OCI-LY7 (cell line): Measurements from ENCODE around the gene CDH23. TPM values are rescaled to one million over a fixed set of nuclear protein-coding genes. Genes with fewer than 3 reads are reported as not detected.

Experiments
- BruUV-seq: library from RNA; stranded (reverse); fragments of 400-500 nt; replicated peaks from 2 replicates; lab custom pipeline; 2021; lab: Mats Ljungman, UMichigan
- CTCF ChIA-PET: fragments of 300-600 bp; sonication (Branson Sonifier 250); formaldehyde crosslinking; loops from one replicate; lab custom pipeline; 2022; ENCODE audit warnings: antibody characterized with exemption; ENCODE audit not compliant: unreplicated experiment; lab: Charles Lee
- POLR2A ChIA-PET: fragments of 300-600 bp; sonication (Branson Sonifier 250); formaldehyde crosslinking; loops from one replicate; lab custom pipeline; 2022; ENCODE audit warnings: antibody characterized with exemption; lab: Charles Lee
- DNase-seq: peaks from one replicate; pipeline ENCODE4 v3.0.0-alpha.2; 2015; ENCODE audit warnings: low spot score
- H2AFZ ChIP-seq: fragments of 200-600 bp; sonication (generic), shearing (Covaris generic); 2 replicates; pipeline ENCODE4 v1.6.1; 2014; ENCODE audit warnings: mild to moderate bottlenecking, antibody characterized with exemption, low read length, moderate library complexity
- H3K27ac ChIP-seq: fragments of 200-600 bp; sonication (generic); 2 replicates; pipeline ENCODE4 v1.5.1; 2014; ENCODE audit warnings: mixed run types, low read depth, mild to moderate bottlenecking, moderate library complexity, low read length, inconsistent platforms; ENCODE audit not compliant: poor library complexity, severe bottlenecking
- H3K36me3 ChIP-seq: fragments of 200-600 bp; sonication (generic); 2 replicates; pipeline ENCODE4 v1.6.1; 2014; ENCODE audit warnings: mild to moderate bottlenecking, antibody characterized with exemption, low read length, moderate library complexity, mixed read lengths; ENCODE audit not compliant: insufficient read depth
- H3K4me1 ChIP-seq: fragments of 200-600 bp; sonication (generic); 2 replicates; pipeline ENCODE4 v1.5.1; 2014; ENCODE audit warnings: mild to moderate bottlenecking, low read length; ENCODE audit not compliant: insufficient read depth, poor library complexity, severe bottlenecking
- H3K4me2 ChIP-seq: fragments of 200-600 bp; sonication (generic); 2 replicates; pipeline ENCODE4 v1.6.1; 2014; ENCODE audit warnings: mild to moderate bottlenecking, low read length
- H3K4me3 ChIP-seq: fragments of 200-600 bp; sonication (generic); 2 replicates; pipeline ENCODE4 v1.5.1; 2014; ENCODE audit warnings: mild to moderate bottlenecking, low read depth, low read length; ENCODE audit not compliant: poor library complexity, severe bottlenecking
- H3K79me2 ChIP-seq: fragments of 200-600 bp; sonication (generic); 2 replicates; pipeline ENCODE4 v1.6.1; 2016; ENCODE audit warnings: low read depth, mild to moderate bottlenecking, low read length, moderate library complexity, mixed read lengths; ENCODE audit not compliant: insufficient read depth
- H3K9me2 ChIP-seq: fragments of 200-600 bp; sonication (generic); 2 replicates; pipeline ENCODE4 v1.6.1; 2016; ENCODE audit warnings: mild to moderate bottlenecking, low read length, mixed read lengths; ENCODE audit not compliant: insufficient read depth
- H3K9me3 ChIP-seq: fragments of 200-600 bp; sonication (generic); 2 replicates; pipeline ENCODE4 v1.6.1; 2014; ENCODE audit warnings: mild to moderate bottlenecking, mixed run types, low read length, mixed read lengths
- H4K20me1 ChIP-seq: fragments of 200-600 bp; sonication (generic); 2 replicates; pipeline ENCODE4 v1.6.1; 2014; ENCODE audit warnings: mild to moderate bottlenecking, antibody characterized with exemption, low read length, moderate library complexity, mixed read lengths; ENCODE audit not compliant: insufficient read depth
- EZH2phosphoT487 ChIP-seq: fragments of 200-600 bp; sonication (generic); IDR thresholded peaks from 2 replicates; pipeline ENCODE4 v1.6.1; 2018; ENCODE audit warnings: low read depth, borderline replicate concordance, mild to moderate bottlenecking, mixed run types, antibody characterized with exemption, low read length, moderate library complexity, mixed read lengths
- intact Hi-C: fragments of 100-400 bp; cut with micrococcal nuclease; formaldehyde crosslinking; loops from one replicate; pipeline ENCODE4 v1.10.0; 2022; ENCODE audit not compliant: unreplicated experiment
- total RNA-seq, 2 experiments: library from RNA; depleted of rRNA in 1 of 2; stranded (reverse); fragments of >200 nt in 1 of 2; shearing (Covaris generic) in 1 of 2; gene quantifications; 2 replicates each; pipeline ENCODE4 v1.2.3, GENCODE V29; 2014 to 2022
- TF ChIP-seq, protein P1 (sequence below): fragments of 200-600 bp; sonication (generic); conservative IDR thresholded peaks from 2 replicates; pipeline ENCODE4 v1.5.1; 2014; ENCODE audit warnings: mild to moderate bottlenecking, antibody characterized with exemption, low read length, moderate library complexity, mixed read lengths

CDH23 gene
- total RNA-seq, 2 experiments from 2014 or later = 0.92 to 9.9 TPM

DNA sequence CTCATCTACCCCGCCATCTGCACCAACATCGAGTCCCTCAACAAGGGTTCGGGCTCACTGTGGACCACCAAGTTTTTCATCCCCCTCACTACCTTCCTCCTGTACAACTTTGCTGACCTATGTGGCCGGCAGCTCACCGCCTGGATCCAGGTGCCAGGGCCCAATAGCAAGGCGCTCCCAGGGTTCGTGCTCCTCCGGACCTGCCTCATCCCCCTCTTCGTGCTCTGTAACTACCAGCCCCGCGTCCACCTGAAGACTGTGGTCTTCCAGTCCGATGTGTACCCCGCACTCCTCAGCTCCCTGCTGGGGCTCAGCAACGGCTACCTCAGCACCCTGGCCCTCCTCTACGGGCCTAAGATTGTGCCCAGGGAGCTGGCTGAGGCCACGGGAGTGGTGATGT lies 34.6 kb upstream of the CDH23 start:
- no peaks in the 10 kb centered on the region for H3K4me1 ChIP-seq
- intact Hi-C loops = no loop called here
- H3K79me2 ChIP-seq = no peaks in the 10 kb centered on the region
- H2AFZ ChIP-seq = no peak overlapping the region
- no TSS peak for BruUV-seq
- no peak for DNase-seq
- H3K27ac ChIP-seq = no peak overlapping the region
- no peaks in the 10 kb centered on the region for H3K9me2 ChIP-seq
- TF ChIP-seq EZH2phosphoT487 = no peak
- TF ChIP-seq, protein P1, sequence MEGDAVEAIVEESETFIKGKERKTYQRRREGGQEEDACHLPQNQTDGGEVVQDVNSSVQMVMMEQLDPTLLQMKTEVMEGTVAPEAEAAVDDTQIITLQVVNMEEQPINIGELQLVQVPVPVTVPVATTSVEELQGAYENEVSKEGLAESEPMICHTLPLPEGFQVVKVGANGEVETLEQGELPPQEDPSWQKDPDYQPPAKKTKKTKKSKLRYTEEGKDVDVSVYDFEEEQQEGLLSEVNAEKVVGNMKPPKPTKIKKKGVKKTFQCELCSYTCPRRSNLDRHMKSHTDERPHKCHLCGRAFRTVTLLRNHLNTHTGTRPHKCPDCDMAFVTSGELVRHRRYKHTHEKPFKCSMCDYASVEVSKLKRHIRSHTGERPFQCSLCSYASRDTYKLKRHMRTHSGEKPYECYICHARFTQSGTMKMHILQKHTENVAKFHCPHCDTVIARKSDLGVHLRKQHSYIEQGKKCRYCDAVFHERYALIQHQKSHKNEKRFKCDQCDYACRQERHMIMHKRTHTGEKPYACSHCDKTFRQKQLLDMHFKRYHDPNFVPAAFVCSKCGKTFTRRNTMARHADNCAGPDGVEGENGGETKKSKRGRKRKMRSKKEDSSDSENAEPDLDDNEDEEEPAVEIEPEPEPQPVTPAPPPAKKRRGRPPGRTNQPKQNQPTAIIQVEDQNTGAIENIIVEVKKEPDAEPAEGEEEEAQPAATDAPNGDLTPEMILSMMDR = no peak
- POLR2A ChIA-PET = no interaction called here
- no peak overlapping the region for H3K4me2 ChIP-seq
- CTCF ChIA-PET = no interaction called here
- no peak overlapping the region for H3K4me3 ChIP-seq
- H3K9me3 ChIP-seq = no peaks in the 10 kb centered on the region
- H3K36me3 ChIP-seq = no peaks in the 10 kb centered on the region; the same call in 1 of the 2 replicates
- no peaks in the 10 kb centered on the region for H4K20me1 ChIP-seq

GRCh38 chr10:71363936-71364335 lies 32.8 kb upstream of the CDH23 start:
- Histone ChIP-seq H3K4me1 (peaks cover 7% of the 10 kb centered on the region), H3K4me2 (no peak overlapping the region), H2AFZ (no peak overlapping the region), H3K9me2 (no peaks in the 10 kb centered on the region), H3K36me3 (no peaks in the 10 kb centered on the region; the same call in 1 of the 2 replicates), H4K20me1 (no peaks in the 10 kb centered on the region), H3K9me3 (no peaks in the 10 kb centered on the region), H3K4me3 (no peak overlapping the region), H3K27ac (no peak overlapping the region), H3K79me2 (no peaks in the 10 kb centered on the region)
- intact Hi-C loops = no loop called here
- ChIA-PET CTCF (no interaction called here), POLR2A (no interaction called here)
- BruUV-seq = no TSS peak
- TF ChIP-seq EZH2phosphoT487 = no peak
- TF ChIP-seq, protein P1 = no peak
- DNase-seq = no peak

DNA sequence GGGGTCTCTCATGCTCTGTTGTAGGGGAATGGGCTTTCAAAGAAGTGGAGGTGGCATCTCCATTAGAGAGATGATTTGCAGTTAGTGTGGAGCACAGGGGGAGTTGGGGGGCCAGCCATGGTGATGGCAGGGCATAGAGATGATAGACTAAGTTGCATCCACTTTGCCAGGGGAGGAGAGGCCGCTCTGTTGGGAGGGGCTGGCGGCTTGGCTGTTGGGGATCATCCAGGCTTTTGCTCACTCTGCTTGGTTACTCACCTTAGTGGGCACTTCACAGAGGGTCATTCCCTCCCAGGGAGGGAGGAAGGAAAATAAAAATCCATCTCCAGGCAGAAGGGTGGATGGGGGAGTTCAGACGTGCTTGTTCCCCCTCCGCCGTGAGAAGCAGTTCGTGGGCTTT lies 31.4 kb upstream of the CDH23 start:
- ChIA-PET POLR2A (interaction anchor here (0.6 kb wide), 1 partner anchor 506 kb away, joined by 7 read pairs; no protein-coding TSS in a partner anchor), CTCF (interaction anchor here (0.6 kb wide), 1 partner anchor 186 kb away, joined by 3 read pairs; no protein-coding TSS in a partner anchor)
- Histone ChIP-seq H3K4me1 (peaks cover 9% of the 10 kb centered on the region), H2AFZ (no peak overlapping the region), H3K79me2 (no peaks in the 10 kb centered on the region), H3K4me3 (no peak overlapping the region), H3K27ac (no peak overlapping the region), H3K9me3 (no peaks in the 10 kb centered on the region), H4K20me1 (no peaks in the 10 kb centered on the region), H3K9me2 (no peaks in the 10 kb centered on the region), H3K4me2 (no peak overlapping the region), H3K36me3 (no peaks in the 10 kb centered on the region)
- no TSS peak for BruUV-seq
- TF ChIP-seq, protein P1 = no peak
- TF ChIP-seq EZH2phosphoT487 = no peak
- intact Hi-C loops = no loop called here
- DNase-seq = no peak
